Measurements from ENCODE around the gene COA1.

Gene COA1

GRCh38 chr7:43753843-43754242, 24.5 kb upstream of the COA1 start:
- DNase-seq (ENCODE audit: low read depth, low spot score): no peak
- H3K27ac ChIP-seq: no peak overlapping the region

GRCh38 chr7:43753271-43753810, 24.0 kb upstream of the COA1 start:
- Histone ChIP-seq H3K9ac (ENCODE audit: insufficient read length) (no peak overlapping the region), H3K27ac (no peak overlapping the region), H3K36me3 (ENCODE audit: insufficient read depth, low read length) (no peaks in the 10 kb centered on the region), H3K4me3 (no peak overlapping the region), H3K9me3 (ENCODE audit: low read depth, low read length) (no peaks in the 10 kb centered on the region)
- no peak for TF ChIP-seq EZH2 (IDR thresholded peaks at IDR 0.05)
- TF ChIP-seq POLR2AphosphoS5 (IDR thresholded peaks at IDR 0.05; ENCODE audit: borderline replicate concordance, low read depth, low read length): no peak
- TF ChIP-seq FOXP2 (optimal IDR thresholded peaks at IDR 0.05; ENCODE audit: control extremely low read depth, extremely low read length, insufficient read depth): no peak
- no peak for DNase-seq (ENCODE audit: low read depth, low spot score)

More at GRCh38 chr7:43753843-43754242, 24.5 kb upstream of the COA1 start:
- Histone ChIP-seq H3K36me3 (ENCODE audit: insufficient read depth, low read length) (no peaks in the 10 kb centered on the region), H3K9ac (ENCODE audit: insufficient read length) (no peak overlapping the region), H3K4me3 (no peak overlapping the region), H3K9me3 (ENCODE audit: low read depth, low read length) (no peaks in the 10 kb centered on the region)
- no peak for TF ChIP-seq EZH2 (IDR thresholded peaks at IDR 0.05)
- no peak for TF ChIP-seq POLR2AphosphoS5 (IDR thresholded peaks at IDR 0.05; ENCODE audit: borderline replicate concordance, low read depth, low read length)
- no peak for TF ChIP-seq FOXP2 (optimal IDR thresholded peaks at IDR 0.05; ENCODE audit: control extremely low read depth, extremely low read length, insufficient read depth)

- no peak for DNase-seq (ENCODE audit: low read depth, low spot score)
- Histone ChIP-seq H3K9ac (ENCODE audit: insufficient read length) (no peak overlapping the region), H3K36me3 (ENCODE audit: insufficient read depth, low read length) (no peaks in the 10 kb centered on the region), H3K27ac (no peak overlapping the region), H3K4me3 (no peak overlapping the region), H3K9me3 (ENCODE audit: low read depth, low read length) (no peaks in the 10 kb centered on the region)
- no peak for TF ChIP-seq EZH2 (IDR thresholded peaks at IDR 0.05)
- TF ChIP-seq FOXP2 (optimal IDR thresholded peaks at IDR 0.05; ENCODE audit: control extremely low read depth, extremely low read length, insufficient read depth): no peak
- no peak for TF ChIP-seq POLR2AphosphoS5 (IDR thresholded peaks at IDR 0.05; ENCODE audit: borderline replicate concordance, low read depth, low read length)
Measured at GRCh38 chr7:43752411-43752810, 23.1 kb upstream of the COA1 start.

GRCh38 chr7:43750016-43750887, 20.9 kb upstream of the COA1 start:
- Histone ChIP-seq H3K4me3 (no peak overlapping the region), H3K27ac (no peak overlapping the region)

GRCh38 chr7:43749383-43749940, 20.1 kb upstream of the COA1 start:
- H3K4me3 ChIP-seq: no peak overlapping the region
- no peaks in the 10 kb centered on the region for H3K36me3 ChIP-seq (ENCODE audit: insufficient read depth, low read length)
- no peak overlapping the region for H3K9ac ChIP-seq (ENCODE audit: insufficient read length)
- no peak for DNase-seq (ENCODE audit: low read depth, low spot score)
- no peaks in the 10 kb centered on the region for H3K9me3 ChIP-seq (ENCODE audit: low read depth, low read length)
- H3K27ac ChIP-seq: no peak overlapping the region
- TF ChIP-seq POLR2AphosphoS5 (IDR thresholded peaks at IDR 0.05; ENCODE audit: borderline replicate concordance, low read depth, low read length) (no peak), EZH2 (IDR thresholded peaks at IDR 0.05) (no peak), FOXP2 (optimal IDR thresholded peaks at IDR 0.05; ENCODE audit: control extremely low read depth, extremely low read length, insufficient read depth) (no peak)

More at GRCh38 chr7:43750016-43750887, 20.9 kb upstream of the COA1 start:
- TF ChIP-seq POLR2AphosphoS5 (IDR thresholded peaks at IDR 0.05; ENCODE audit: borderline replicate concordance, low read depth, low read length): no peak
- no peak for TF ChIP-seq FOXP2 (optimal IDR thresholded peaks at IDR 0.05; ENCODE audit: control extremely low read depth, extremely low read length, insufficient read depth)
- TF ChIP-seq EZH2 (IDR thresholded peaks at IDR 0.05): no peak
- H3K36me3 ChIP-seq (ENCODE audit: insufficient read depth, low read length): no peaks in the 10 kb centered on the region
- no peaks in the 10 kb centered on the region for H3K9me3 ChIP-seq (ENCODE audit: low read depth, low read length)
- no peak for DNase-seq (ENCODE audit: low read depth, low spot score)
- H3K9ac ChIP-seq (ENCODE audit: insufficient read length): no peak overlapping the region

- no peak for DNase-seq (ENCODE audit: low read depth, low spot score)
- Histone ChIP-seq H3K9me3 (ENCODE audit: low read depth, low read length) (no peaks in the 10 kb centered on the region), H3K27ac (no peak overlapping the region), H3K4me3 (no peak overlapping the region), H3K36me3 (ENCODE audit: insufficient read depth, low read length) (no peaks in the 10 kb centered on the region), H3K9ac (ENCODE audit: insufficient read length) (no peak overlapping the region)
- no peak for TF ChIP-seq FOXP2 (optimal IDR thresholded peaks at IDR 0.05; ENCODE audit: control extremely low read depth, extremely low read length, insufficient read depth)
- TF ChIP-seq POLR2AphosphoS5 (IDR thresholded peaks at IDR 0.05; ENCODE audit: borderline replicate concordance, low read depth, low read length): no peak
- TF ChIP-seq EZH2 (IDR thresholded peaks at IDR 0.05): no peak
Measured at GRCh38 chr7:43747328-43748105, 18.2 kb upstream of the COA1 start.

- Histone ChIP-seq H3K36me3 (ENCODE audit: insufficient read depth, low read length) (no peaks in the 10 kb centered on the region), H3K9ac (ENCODE audit: insufficient read length) (no peak overlapping the region), H3K4me3 (no peak overlapping the region), H3K27ac (no peak overlapping the region), H3K9me3 (ENCODE audit: low read depth, low read length) (no peaks in the 10 kb centered on the region)
- DNase-seq (ENCODE audit: low read depth, low spot score): no peak
- TF ChIP-seq POLR2AphosphoS5 (IDR thresholded peaks at IDR 0.05; ENCODE audit: borderline replicate concordance, low read depth, low read length) (no peak), FOXP2 (optimal IDR thresholded peaks at IDR 0.05; ENCODE audit: control extremely low read depth, extremely low read length, insufficient read depth) (no peak), EZH2 (IDR thresholded peaks at IDR 0.05) (no peak)
Measured at GRCh38 chr7:43742692-43743091, 13.4 kb upstream of the COA1 start.

Data from SK-N-MC (cell line).